GM12878 (cell line): ENCODE data around the gene ZNF836. TPM values are rescaled to one million over a fixed set of nuclear protein-coding genes. Genes with fewer than 3 reads are reported as not detected.

ENCODE experiments used
- BACH1 ChIP-seq: fragments of 450-650 bp; IDR thresholded peaks from 2 replicates; pipeline ENCODE4 v1.6.1; 2017; ENCODE audit warnings: mild to moderate bottlenecking, borderline replicate concordance
- CBFB ChIP-seq: IDR thresholded peaks from 2 replicates; pipeline ENCODE4 v1.6.1; 2016; ENCODE audit warnings: antibody characterized with exemption, low read depth
- CBX3 ChIP-seq: fragments of 200-600 bp; sonication (generic); IDR thresholded peaks from 2 replicates; pipeline ENCODE4 v1.6.1; 2016; ENCODE audit warnings: low read depth, borderline replicate concordance
- CHD1 ChIP-seq: IDR thresholded peaks from 2 replicates; pipeline ENCODE4 v1.6.1; 2012; ENCODE audit warnings: low read depth, low read length, improper control_type of control experiment
- CREB1 ChIP-seq: IDR thresholded peaks from 2 replicates; pipeline ENCODE4 v1.6.1; 2012; ENCODE audit warnings: low read depth, mild to moderate bottlenecking, inconsistent platforms
- ETV6 ChIP-seq, 2 experiments: fragments of 450-650 bp in 1 of 2; IDR thresholded peaks in 1 of 2; conservative IDR thresholded peaks in 1 of 2; 2 replicates each; pipeline ENCODE4 v1.6.1; 2014; ENCODE audit warnings: antibody characterized with exemption in 1 of 2, borderline replicate concordance in 1 of 2, low read depth in 1 of 2, mild to moderate bottlenecking in 1 of 2, moderate library complexity in 1 of 2
- FOS ChIP-seq: IDR thresholded peaks from 3 replicates; pipeline ENCODE4 v1.6.1; 2011; ENCODE audit warnings: borderline replicate concordance; ENCODE audit not compliant: insufficient read length; ENCODE audit errors: extremely low read depth
- FOXM1 ChIP-seq: IDR thresholded peaks from 2 replicates; pipeline ENCODE4 v1.6.1; 2012; ENCODE audit warnings: low read depth, mild to moderate bottlenecking, inconsistent platforms, low read length, moderate library complexity
- GATAD2B ChIP-seq: fragments of 450-650 bp; conservative IDR thresholded peaks from 2 replicates; pipeline ENCODE4 v1.6.1; 2017; ENCODE audit warnings: low read depth, mild to moderate bottlenecking, moderate library complexity
- HCFC1 ChIP-seq: fragments of 150-350 bp; IDR thresholded peaks from 2 replicates; pipeline ENCODE4 v1.6.1; 2014; ENCODE audit warnings: low read length
- KAT2A ChIP-seq: conservative IDR thresholded peaks from 2 replicates; pipeline ENCODE4 v1.6.1; 2011; ENCODE audit warnings: low read depth, low read length; ENCODE audit not compliant: control insufficient read depth
- KDM1A ChIP-seq: fragments of 200-600 bp; sonication (generic); IDR thresholded peaks from 2 replicates; pipeline ENCODE4 v1.6.1; 2016; ENCODE audit warnings: borderline replicate concordance
- NRF1 ChIP-seq: conservative IDR thresholded peaks from 2 replicates; pipeline ENCODE4 v1.6.1; 2011; ENCODE audit warnings: mild to moderate bottlenecking, low read depth, low read length, improper control_type of control experiment
- PAX5 ChIP-seq: IDR thresholded peaks from 2 replicates; pipeline ENCODE4 v1.6.1; 2011; ENCODE audit warnings: low read depth, low read length, borderline replicate concordance
- POLR2A ChIP-seq: IDR thresholded peaks from 2 replicates; pipeline ENCODE4 v1.6.1; 2011; ENCODE audit warnings: low read depth, mild to moderate bottlenecking, low read length
- POLR2AphosphoS2 ChIP-seq: IDR thresholded peaks from 2 replicates; pipeline ENCODE4 v1.6.1; 2011; ENCODE audit warnings: low read depth, mild to moderate bottlenecking, low read length, improper control_type of control experiment, moderate library complexity
- POLR2AphosphoS5 ChIP-seq: IDR thresholded peaks from 2 replicates; pipeline ENCODE4 v1.6.1; 2011; ENCODE audit warnings: mild to moderate bottlenecking, low read length, inconsistent platforms
- RBBP5 ChIP-seq: fragments of 200-600 bp; sonication (generic); conservative IDR thresholded peaks from 2 replicates; pipeline ENCODE4 v1.6.1; 2016
- RUNX3 ChIP-seq: IDR thresholded peaks from 2 replicates; pipeline ENCODE4 v1.6.1; 2012; ENCODE audit warnings: low read length, inconsistent platforms
- SIN3A ChIP-seq: IDR thresholded peaks from 2 replicates; pipeline ENCODE4 v1.6.1; 2012; ENCODE audit warnings: low read depth, low read length, improper control_type of control experiment
- SKIL ChIP-seq: fragments of 450-650 bp; IDR thresholded peaks from 2 replicates; pipeline ENCODE4 v1.6.1; 2017; ENCODE audit warnings: mild to moderate bottlenecking, low read depth, inconsistent platforms; ENCODE audit not compliant: poor library complexity, severe bottlenecking
- SMARCA5 ChIP-seq: fragments of 450-650 bp; IDR thresholded peaks from 2 replicates; pipeline ENCODE4 v1.6.1; 2017; ENCODE audit warnings: mild to moderate bottlenecking
- TBL1XR1 ChIP-seq: IDR thresholded peaks from 2 replicates; pipeline ENCODE4 v1.6.1; 2012; ENCODE audit warnings: low read depth, low read length, improper control_type of control experiment
- USF2 ChIP-seq: IDR thresholded peaks from 2 replicates; pipeline ENCODE4 v1.6.1; 2011; ENCODE audit warnings: low read depth, low read length, improper control_type of control experiment, borderline replicate concordance
- ZSCAN29 ChIP-seq: fragments of 450-650 bp; IDR thresholded peaks from 2 replicates; pipeline ENCODE4 v1.6.1; 2017; ENCODE audit warnings: mild to moderate bottlenecking, moderate library complexity
- polyA plus RNA-seq, 11 experiments: library from polyadenylated mRNA; depleted of rRNA in 4 of 11; unstranded in 6 of 11; stranded (reverse) in 5 of 11; fragments of >200 nt; fragmentation: Nextera tagmentation in 4 of 11; fragmentation: Illumina TruSeq in 1 of 11; extraction: Ambion mirVana in 4 of 11; extraction: Trizol in 1 of 11; gene quantifications; 1 replicate in 1 of 11; 2 replicates in 10 of 11; pipeline versions ENCODE4 v1.2.1 to v1.2.3, GENCODE V29; 2011 to 2016; ENCODE audit warnings: inconsistent platforms in 2 of 11, missing spikeins in 2 of 11, low read depth in 1 of 11
- total RNA-seq, 4 experiments: library from RNA; depleted of rRNA in 3 of 4; stranded (reverse); fragments of >200 nt in 3 of 4; fragmentation: Illumina TruSeq in 1 of 4; extraction: Trizol in 1 of 4; gene quantifications; 2 replicates each; pipeline versions ENCODE4 v1.2.1 to v1.2.3, GENCODE V29; 2013 to 2021
- TF ChIP-seq, protein P1 (sequence below): fragments of 450-650 bp; IDR thresholded peaks from 2 replicates; pipeline ENCODE4 v1.6.1; 2017; ENCODE audit warnings: low read depth, mild to moderate bottlenecking, moderate library complexity
- TF ChIP-seq, protein P2 (sequence below): fragments of 150-350 bp; IDR thresholded peaks from 2 replicates; pipeline ENCODE4 v1.6.1; 2014; ENCODE audit warnings: mild to moderate bottlenecking, low read depth, low read length

Gene ZNF836
- total and polyA plus RNA-seq, 10 of the 15 experiments (the other 5 are each of a cell fraction or from before 2014, with no cell fraction given) = 4.5 to 9.2 (median 6.2) TPM

DNA sequence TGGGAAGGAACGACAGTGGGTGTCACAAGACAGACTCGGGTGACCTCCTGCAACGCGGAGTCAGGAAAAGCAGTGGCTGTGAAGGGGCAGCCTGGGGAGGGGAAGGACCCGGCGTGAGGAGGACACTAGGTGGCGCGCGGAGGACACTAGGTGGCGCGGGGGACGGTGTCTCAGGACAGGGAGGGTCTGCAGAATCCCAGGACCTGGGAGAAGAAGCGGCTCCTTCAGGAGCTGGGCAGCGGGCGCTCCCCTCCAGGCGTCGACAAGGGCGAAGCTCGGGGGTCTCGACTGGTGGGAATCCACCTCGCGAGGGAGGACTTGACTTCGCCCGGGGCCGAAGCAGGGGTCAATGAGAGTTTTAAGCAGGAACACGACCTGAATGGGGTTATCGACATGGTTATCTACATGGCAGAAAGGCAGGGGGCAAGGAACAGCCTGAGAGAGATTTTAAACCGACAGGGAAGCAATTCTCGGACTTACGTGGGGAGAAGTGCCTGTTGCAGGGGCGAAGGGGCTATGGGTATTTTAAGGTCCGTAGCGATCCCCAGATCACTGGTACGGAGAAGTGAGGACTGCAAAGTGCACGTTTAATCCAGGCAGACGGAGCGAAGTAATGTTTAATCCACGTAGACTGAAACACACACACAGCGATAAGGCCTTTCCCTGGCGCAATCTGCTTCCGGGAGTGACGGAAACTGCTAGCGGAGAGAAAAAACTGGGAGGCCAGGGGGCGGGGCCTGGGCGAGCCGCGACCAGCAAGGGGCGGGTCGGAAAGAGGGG, 32.0 kb downstream of the ZNF836 start, which contains the start of gene ZNF616 (continued):
- TF ChIP-seq PAX5 (no peak), ETV6 (conservative IDR thresholded peaks at IDR 0.05 in 1 of 2, IDR thresholded peaks at IDR 0.05 in 1 of 2; ENCODE audit: borderline replicate concordance in 1 of 2, low read depth in 1 of 2) (no peak), HCFC1 (0 out of 2 replicates have a peak, but pooled peaks have one; percentile 42), FOXM1 (no peak), POLR2AphosphoS5 (peak; percentile 87), RBBP5 (no peak), USF2 (no peak), KAT2A (no peak), KDM1A (no peak), CBX3 (no peak), TBL1XR1 (no peak), SIN3A (peak; percentile 69; the same call in 1 of the 2 replicates), FOS (no peak), POLR2A (peak; percentile 71), ZSCAN29 (no peak), NRF1 (no peak), CHD1 (no peak), SMARCA5 (peak; percentile 80; the same call in 1 of the 2 replicates), POLR2AphosphoS2 (0 out of 2 replicates have a peak, but pooled peaks have one; percentile 49), RUNX3 (0 out of 2 replicates have a peak, but pooled peaks have one; percentile 5), SKIL (no peak), GATAD2B (0 out of 2 replicates have a peak, but pooled peaks have one; percentile 31), BACH1 (no peak), CREB1 (peak; percentile 5; the same call in 1 of the 2 replicates), CBFB (no peak)
- TF ChIP-seq, protein P1, sequence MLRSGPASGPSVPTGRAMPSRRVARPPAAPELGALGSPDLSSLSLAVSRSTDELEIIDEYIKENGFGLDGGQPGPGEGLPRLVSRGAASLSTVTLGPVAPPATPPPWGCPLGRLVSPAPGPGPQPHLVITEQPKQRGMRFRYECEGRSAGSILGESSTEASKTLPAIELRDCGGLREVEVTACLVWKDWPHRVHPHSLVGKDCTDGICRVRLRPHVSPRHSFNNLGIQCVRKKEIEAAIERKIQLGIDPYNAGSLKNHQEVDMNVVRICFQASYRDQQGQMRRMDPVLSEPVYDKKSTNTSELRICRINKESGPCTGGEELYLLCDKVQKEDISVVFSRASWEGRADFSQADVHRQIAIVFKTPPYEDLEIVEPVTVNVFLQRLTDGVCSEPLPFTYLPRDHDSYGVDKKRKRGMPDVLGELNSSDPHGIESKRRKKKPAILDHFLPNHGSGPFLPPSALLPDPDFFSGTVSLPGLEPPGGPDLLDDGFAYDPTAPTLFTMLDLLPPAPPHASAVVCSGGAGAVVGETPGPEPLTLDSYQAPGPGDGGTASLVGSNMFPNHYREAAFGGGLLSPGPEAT = no peak
- TF ChIP-seq, protein P2, sequence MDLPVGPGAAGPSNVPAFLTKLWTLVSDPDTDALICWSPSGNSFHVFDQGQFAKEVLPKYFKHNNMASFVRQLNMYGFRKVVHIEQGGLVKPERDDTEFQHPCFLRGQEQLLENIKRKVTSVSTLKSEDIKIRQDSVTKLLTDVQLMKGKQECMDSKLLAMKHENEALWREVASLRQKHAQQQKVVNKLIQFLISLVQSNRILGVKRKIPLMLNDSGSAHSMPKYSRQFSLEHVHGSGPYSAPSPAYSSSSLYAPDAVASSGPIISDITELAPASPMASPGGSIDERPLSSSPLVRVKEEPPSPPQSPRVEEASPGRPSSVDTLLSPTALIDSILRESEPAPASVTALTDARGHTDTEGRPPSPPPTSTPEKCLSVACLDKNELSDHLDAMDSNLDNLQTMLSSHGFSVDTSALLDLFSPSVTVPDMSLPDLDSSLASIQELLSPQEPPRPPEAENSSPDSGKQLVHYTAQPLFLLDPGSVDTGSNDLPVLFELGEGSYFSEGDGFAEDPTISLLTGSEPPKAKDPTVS = no peak
